ENCODE data around the gene REEP1. TPM values are rescaled to one million over a fixed set of nuclear protein-coding genes. Genes with fewer than 3 reads are reported as not detected.

Gene REEP1
- total and polyA plus RNA-seq, 2 of the 13 experiments (the other 11 are each of a cell fraction or from before 2014, with no cell fraction given): 0.27 TPM; not detected in 1

DNA sequence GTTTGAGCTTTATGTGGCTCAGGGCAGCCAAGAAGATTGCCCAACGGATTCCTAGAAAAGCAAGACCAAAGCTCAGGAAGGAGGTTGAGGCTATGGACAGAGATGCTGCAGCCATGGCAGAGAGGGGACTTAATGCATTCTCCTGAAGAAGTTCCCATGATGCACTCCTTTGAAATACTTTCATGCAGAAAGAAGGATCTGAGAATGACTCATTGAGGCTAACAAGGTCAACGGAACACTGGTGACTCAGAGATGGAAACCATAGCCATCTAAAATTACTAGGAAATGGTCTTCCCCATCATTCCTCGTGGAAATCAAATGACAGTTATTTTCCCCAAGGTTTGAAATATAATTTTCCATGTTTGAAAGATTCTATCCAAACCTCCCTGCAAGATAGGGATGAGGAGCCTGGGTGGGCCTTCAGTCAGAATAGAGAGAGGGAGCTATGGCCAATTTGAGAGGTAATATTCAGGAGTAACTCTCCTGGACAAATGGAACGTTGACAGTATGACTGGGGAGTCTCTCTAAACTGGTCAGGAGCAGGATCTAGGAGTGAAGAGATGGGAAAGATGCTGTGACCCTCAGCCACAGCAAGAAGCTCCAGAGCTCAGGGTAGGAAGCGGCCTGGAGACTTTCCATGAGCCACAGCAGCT is 63.0 kb downstream of the REEP1 start:
- in situ Hi-C loops (cut with HindIII; ENCODE audit: extremely low pct_ligation_motif_present, low pct_unique_long_range_greater_than_20kb) (no loop called here), intact Hi-C loops (cut with micrococcal nuclease; ENCODE audit: unreplicated experiment) (loop anchor here (2.0 kb wide), 1 partner anchor 20 kb away; no protein-coding TSS in a partner anchor)
- WGBS (ENCODE audit: low lambda C conversion rate): 16% methylated on average over 5 of the region's 5 CpGs
- no peak overlapping the region for H2AFZ ChIP-seq (ENCODE audit: low read length)
- no TSS peak for BruUV-seq (replicated peaks)
- H3K4me1 ChIP-seq (ENCODE audit: insufficient read depth, low read length): peaks cover 12% of the 10 kb centered on the region
- H3K79me2 ChIP-seq (ENCODE audit: insufficient read depth, low read length): no peaks in the 10 kb centered on the region
- ATAC-seq: no peak
- H3K27ac ChIP-seq (ENCODE audit: extremely low read length, insufficient read depth, low read length): no peak overlapping the region
- TF ChIP-seq MED1 (CRISPR knock-in tag; IDR thresholded peaks at IDR 0.05) (no peak), FOSL2 (CRISPR knock-in tag; IDR thresholded peaks at IDR 0.05) (peak; percentile 35; the same call in 1 of the 2 replicates)
- DNase-seq (ENCODE audit: low spot score): no peak
- CTCF ChIA-PET (ENCODE audit: low intra/inter-chr PET ratio, low total read pairs): no interaction called here
- H3K9ac ChIP-seq (ENCODE audit: insufficient read depth, low read depth, low read length): no peak overlapping the region
- no peaks in the 10 kb centered on the region for H4K20me1 ChIP-seq (ENCODE audit: insufficient read depth, low read length)
- H3K27me3 ChIP-seq (ENCODE audit: control insufficient read depth in 1 of 2, insufficient read depth in 2 of 2, low read length in 2 of 2): peaks cover 1 to 9% of the 10 kb centered on the region in 2 experiments; a peak in 3 of 5 replicates
- no peaks in the 10 kb centered on the region for H3K36me3 ChIP-seq (replicated peaks in 1 of 2; ENCODE audit: control insufficient read depth in 1 of 2, insufficient read depth in 2 of 2, low read length in 2 of 2)
- H3K9me3 ChIP-seq (ENCODE audit: low read length): peaks cover 20% of the 10 kb centered on the region
- no peak overlapping the region for H3K4me2 ChIP-seq (ENCODE audit: low read depth, low read length)
- FAIRE-seq: no peak
- no peak overlapping the region for H3K4me3 ChIP-seq (replicated peaks in 1 of 3; ENCODE audit: insufficient read depth in 1 of 3, low read depth in 2 of 3, low read length in 3 of 3)
- POLR2A ChIA-PET: no interaction called here

GRCh38 chr2:86272111-86272510 is 65.3 kb downstream of the REEP1 start:
- peaks cover 20% of the 10 kb centered on the region for H3K9me3 ChIP-seq (ENCODE audit: low read length)
- DNase-seq (ENCODE audit: low spot score) (no peak), ATAC-seq (no peak), FAIRE-seq (no peak)
- H3K36me3 ChIP-seq (replicated peaks in 1 of 2; ENCODE audit: control insufficient read depth in 1 of 2, insufficient read depth in 2 of 2, low read length in 2 of 2): no peaks in the 10 kb centered on the region
- H3K27ac ChIP-seq (ENCODE audit: extremely low read length, insufficient read depth, low read length): no peak overlapping the region
- TF ChIP-seq MXD3 (CRISPR knock-in tag; IDR thresholded peaks at IDR 0.05): no peak
- TF ChIP-seq HOXA5 (CRISPR knock-in tag; IDR thresholded peaks at IDR 0.05): no peak
- no peak for TF ChIP-seq ZNF629 (CRISPR knock-in tag; conservative IDR thresholded peaks at IDR 0.05)
- TF ChIP-seq RARA (CRISPR knock-in tag; IDR thresholded peaks at IDR 0.05): no peak
- TF ChIP-seq SRSF4 (IDR thresholded peaks at IDR 0.05; ENCODE audit: low read depth, low read length, poor library complexity, severe bottlenecking): no peak
- TF ChIP-seq ZNF691 (CRISPR knock-in tag; IDR thresholded peaks at IDR 0.05; ENCODE audit: borderline replicate concordance, low read depth): no peak
- no peak for TF ChIP-seq BORCS8-MEF2B (CRISPR knock-in tag; IDR thresholded peaks at IDR 0.05)
- no peak for TF ChIP-seq NFE2L2 (IDR thresholded peaks at IDR 0.05; ENCODE audit: low read length)
- TF ChIP-seq SIN3A (IDR thresholded peaks at IDR 0.05; ENCODE audit: borderline replicate concordance, low read depth, low read length): no peak
- no peak for TF ChIP-seq RFX1 (IDR thresholded peaks at IDR 0.05)
- no peak for TF ChIP-seq ZNF18 (CRISPR knock-in tag; IDR thresholded peaks at IDR 0.05; ENCODE audit: insufficient replicate concordance)
- TF ChIP-seq SMAD9 (CRISPR knock-in tag; IDR thresholded peaks at IDR 0.05): no peak
- no peak for TF ChIP-seq KLF9 (CRISPR knock-in tag; IDR thresholded peaks at IDR 0.05; ENCODE audit: low read depth)
- in situ Hi-C loops (cut with HindIII; ENCODE audit: extremely low pct_ligation_motif_present, low pct_unique_long_range_greater_than_20kb): no loop called here
- H3K4me3 ChIP-seq (replicated peaks in 1 of 3; ENCODE audit: insufficient read depth in 1 of 3, low read depth in 2 of 3, low read length in 3 of 3): no peak overlapping the region
- no peaks in the 10 kb centered on the region for H3K79me2 ChIP-seq (ENCODE audit: insufficient read depth, low read length)
- H3K4me1 ChIP-seq (ENCODE audit: insufficient read depth, low read length): peaks cover 12% of the 10 kb centered on the region
- ChIA-PET CTCF (ENCODE audit: low intra/inter-chr PET ratio, low total read pairs) (no interaction called here), POLR2A (no interaction called here)
- H4K20me1 ChIP-seq (ENCODE audit: insufficient read depth, low read length): no peaks in the 10 kb centered on the region
- no TSS peak for BruUV-seq (replicated peaks)
- 4% methylated on average over 2 of the region's 2 CpGs for WGBS (ENCODE audit: low lambda C conversion rate)
- H2AFZ ChIP-seq (ENCODE audit: low read length): no peak overlapping the region
- no peak overlapping the region for H3K4me2 ChIP-seq (ENCODE audit: low read depth, low read length)
- H3K27me3 ChIP-seq (ENCODE audit: control insufficient read depth in 1 of 2, insufficient read depth in 2 of 2, low read length in 2 of 2): 0 out of 5 replicates have a peak, but pooled peaks cover 0 to 1% of the 10 kb centered on the region in 2 experiments
- intact Hi-C loops (cut with micrococcal nuclease; ENCODE audit: unreplicated experiment): no loop called here
- no peak overlapping the region for H3K9ac ChIP-seq (ENCODE audit: insufficient read depth, low read depth, low read length)
